ENCODE results near the gene C6orf15. TPM values are rescaled to one million over a fixed set of nuclear protein-coding genes. Genes with fewer than 3 reads are reported as not detected.

C6orf15 gene
- total and polyA plus RNA-seq, 2 of the 8 experiments (the other 6 are each of a cell fraction or from before 2014, with no cell fraction given) = not detected

GRCh38 chr6:31126396-31127175 is 14.2 kb upstream of the C6orf15 start:
- ChIA-PET POLR2A (ENCODE audit: partially characterized antibody) (interaction anchor here (68.5 kb wide), 1 partner anchor 42 kb away, joined by 2251 read pairs; the partner anchor contains the start of genes CCHCR1, POU5F1, PSORS1C2 and TCF19), CTCF (ENCODE audit: partially characterized antibody) (interaction anchor here (0.6 to 13.5 kb wide), 23 partner anchors 12 to 431 kb away, joined by 3 to 187 read pairs (median 4); partner anchors contain the start of genes C6orf15, PSORS1C1, PSORS1C2 and SFTA2)
- Histone ChIP-seq H4K20me1 (replicated peaks in 1 of 2; ENCODE audit: control insufficient read depth in 1 of 2, insufficient read depth in 2 of 2, low read length in 2 of 2) (no peaks in the 10 kb centered on the region), H3K27me3 (replicated peaks in 1 of 4; ENCODE audit: control insufficient read depth in 3 of 4, extremely low read depth in 1 of 4, insufficient read depth in 3 of 4, low read length in 3 of 4) (no peaks in the 10 kb centered on the region; a peak in 1 of 7 replicates), H2BK20ac (ENCODE audit: low read length) (no peak overlapping the region), H4K8ac (ENCODE audit: extremely low read depth, insufficient read depth, low read length) (no peak overlapping the region), H3K9ac (replicated peaks in 1 of 4; ENCODE audit: extremely low read depth in 1 of 4, low read depth in 3 of 4, low read length in 3 of 4) (no peak overlapping the region), H3K14ac (ENCODE audit: insufficient read length) (no peak overlapping the region), H3K4me3 (ENCODE audit: extremely low read depth in 1 of 4, insufficient read depth in 2 of 4, low read depth in 3 of 4, low read length in 4 of 4) (no peak overlapping the region), H3K79me2 (ENCODE audit: control insufficient read depth in 1 of 2, insufficient read depth in 2 of 2, low read length in 2 of 2) (no peaks in the 10 kb centered on the region), H2BK5ac (ENCODE audit: low read depth, low read length) (no peak overlapping the region), H3K79me1 (ENCODE audit: low read depth, low read length) (no peaks in the 10 kb centered on the region), H3K23me2 (ENCODE audit: low read depth, low read length) (no peaks in the 10 kb centered on the region), H3K27ac (ENCODE audit: low read depth, low read length) (no peak overlapping the region), H3K23ac (ENCODE audit: insufficient read length) (no peak overlapping the region), H3K56ac (replicated peaks; ENCODE audit: insufficient read length, low read depth, low read length) (no peak overlapping the region), H3K4me1 (replicated peaks in 1 of 4; ENCODE audit: control insufficient read depth in 3 of 4, insufficient read depth in 4 of 4, low read length in 3 of 4) (peaks cover 0 to 3% (median 1%) of the 10 kb centered on the region in 4 experiments; a peak in 3 of 7 replicates), H4K91ac (replicated peaks; ENCODE audit: insufficient read length, low read length) (no peak overlapping the region), H2BK12ac (ENCODE audit: low read depth, low read length) (peak overlapping the region; percentile 87; the same call in 1 of the 2 replicates), H2AFZ (ENCODE audit: low read length) (peak overlapping the region; percentile 17; the same call in 1 of the 2 replicates), H4K5ac (ENCODE audit: insufficient read length, low read depth, low read length) (no peak overlapping the region), H3K36me3 (ENCODE audit: control insufficient read depth in 2 of 4, insufficient read depth in 4 of 4, low read length in 3 of 4) (no peaks in the 10 kb centered on the region), H2BK120ac (replicated peaks; ENCODE audit: low read depth, low read length) (no peak overlapping the region), H2BK15ac (ENCODE audit: low read length) (no peak overlapping the region; the same call in 1 of the 2 replicates), H3K4ac (replicated peaks; ENCODE audit: insufficient read length, low read depth, low read length) (no peak overlapping the region), H2AK5ac (ENCODE audit: low read depth, low read length) (no peak overlapping the region; the same call in 1 of the 2 replicates), H3K18ac (ENCODE audit: extremely low read depth, low read length) (no peak overlapping the region), H3K9me3 (ENCODE audit: insufficient read depth in 2 of 2, low read depth in 1 of 2, low read length in 1 of 2) (no peaks in the 10 kb centered on the region), H3K4me2 (ENCODE audit: insufficient read depth in 1 of 2, low read depth in 2 of 2, low read length in 2 of 2) (no peak overlapping the region)
- 85% methylated on average over 16 of the region's 16 CpGs; no CpG with 5 or more reads in 1 of the 2 experiments for WGBS, 2 experiments (ENCODE audit: extremely low coverage in 1 of 2, insufficient coverage in 1 of 2, insufficient read length in 1 of 2, insufficient replicate concordance in 2 of 2, low coverage in 1 of 2, low lambda C conversion rate in 2 of 2, missing lambda C conversion rate in 1 of 2)
- FAIRE-seq = no peak
- no peak for DNase-seq (ENCODE audit: low read depth in 1 of 2, low spot score in 2 of 2)
- TF ChIP-seq SAP30 (IDR thresholded peaks at IDR 0.05; ENCODE audit: insufficient read depth, insufficient replicate concordance, low read length) (no peak), BCL11A (IDR thresholded peaks at IDR 0.05; ENCODE audit: low read depth in 2 of 2, low read length in 2 of 2) (no peak), USF2 (IDR thresholded peaks at IDR 0.05; ENCODE audit: low read length) (no peak), BRCA1 (IDR thresholded peaks at IDR 0.05; ENCODE audit: low read depth, low read length) (no peak), EGR1 (IDR thresholded peaks at IDR 0.05; ENCODE audit: borderline replicate concordance, low read depth, low read length) (no peak), CEBPB (IDR thresholded peaks at IDR 0.05; ENCODE audit: low read depth, low read length) (no peak), TBP (IDR thresholded peaks at IDR 0.05; ENCODE audit: low read depth, low read length) (no peak), EZH2 (IDR thresholded peaks at IDR 0.05; ENCODE audit: low read depth, low read length, severe bottlenecking) (no peak), MAX (IDR thresholded peaks at IDR 0.05) (no peak), ZNF274 (IDR thresholded peaks at IDR 0.05; ENCODE audit: borderline replicate concordance, extremely low read depth, low read length) (no peak), TAF1 (IDR thresholded peaks at IDR 0.05; ENCODE audit: low read depth, low read length) (no peak)

Data from H1 (cell line).